HG02852 (cell line): Measurements from ENCODE around the gene FIGLA.
A peak's percentile ranks its signal among the peaks of the same experiment; 100 is the strongest.

Experiments
- ATAC-seq: cut with Tn5 transposase; IDR thresholded peaks from one replicate; pipeline ENCODE4 v1.9.1; 2021; ENCODE audit warnings: mild to moderate bottlenecking, moderate library complexity; ENCODE audit not compliant: unreplicated experiment

The FIGLA gene

DNA sequence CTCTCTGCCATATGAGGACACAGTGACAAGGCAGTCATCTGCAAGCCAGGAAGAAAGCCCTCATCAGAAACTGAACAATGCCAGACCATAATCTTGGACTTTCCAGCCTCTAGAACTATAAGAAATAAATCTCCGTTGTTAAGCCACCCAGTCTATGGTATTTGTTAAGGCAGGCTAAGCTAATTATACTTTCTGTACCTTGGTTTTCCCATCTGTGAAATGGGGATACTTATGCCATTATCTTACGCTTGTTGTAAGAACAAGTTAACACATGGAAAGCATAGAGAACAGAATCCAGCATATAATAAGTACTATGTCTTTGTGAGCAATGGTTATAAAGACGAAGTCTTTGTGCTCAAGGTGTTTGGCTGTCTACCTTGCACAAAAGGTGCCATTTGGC is 14.2 kb downstream of the FIGLA start:
- no peak for ATAC-seq

- no peak for ATAC-seq
Observed at GRCh38 chr2:70775141-70775540, 15.3 kb downstream of the FIGLA start.

DNA sequence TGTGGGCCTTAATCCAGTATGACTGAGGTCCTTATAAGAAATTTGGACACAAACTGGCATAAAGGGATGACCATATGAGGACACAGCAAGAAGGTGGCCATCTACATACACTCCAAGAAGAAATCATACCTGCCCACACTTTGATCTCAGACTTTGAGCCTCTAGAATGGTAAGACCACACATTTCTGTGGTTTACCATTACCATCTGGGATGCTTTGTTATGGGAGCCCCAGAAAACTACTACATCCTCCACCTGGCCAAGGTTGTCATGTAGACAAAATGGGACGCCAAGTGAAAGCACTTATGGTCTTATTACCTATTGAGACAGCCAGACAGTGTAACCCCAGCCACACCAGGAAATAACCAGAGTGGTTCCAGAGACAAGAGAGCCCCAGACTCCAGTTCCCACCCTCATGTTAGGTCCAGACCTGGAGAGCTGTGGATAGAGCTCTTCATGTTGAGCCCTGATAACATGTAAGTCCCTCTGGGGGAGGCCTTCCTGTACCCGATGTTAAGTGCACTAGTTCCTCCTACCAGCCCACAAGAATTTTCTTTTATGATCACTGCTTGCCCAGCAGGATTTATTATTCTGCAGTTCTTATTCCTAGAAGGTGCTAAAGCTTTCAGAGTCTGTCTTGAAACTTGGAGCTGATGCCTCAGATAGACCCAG is 17.8 kb downstream of the FIGLA start:
- ATAC-seq, result no peak

DNA sequence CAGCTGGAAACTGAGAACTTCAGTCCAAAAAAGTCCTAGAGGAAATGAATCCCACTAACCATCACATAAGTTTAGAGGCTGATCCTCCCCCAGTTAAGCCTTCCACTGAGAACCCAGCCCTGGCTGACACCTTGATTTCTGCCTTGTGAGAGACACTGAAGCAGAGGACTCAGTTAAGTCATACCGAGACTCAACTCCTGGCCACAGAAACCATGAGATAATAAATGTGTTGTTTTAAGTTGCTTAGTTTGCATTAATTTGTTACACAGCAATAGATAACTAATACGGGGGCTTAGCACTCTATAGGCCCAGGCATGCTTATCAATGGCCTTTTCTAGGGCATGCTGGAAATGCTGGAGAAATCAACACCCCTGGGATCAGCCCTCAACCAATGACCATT is 19.0 kb downstream of the FIGLA start:
- ATAC-seq, result peak; percentile 78

- ATAC-seq, result no peak
Observed at GRCh38 chr2:70769450-70769849, 21.0 kb downstream of the FIGLA start.

DNA sequence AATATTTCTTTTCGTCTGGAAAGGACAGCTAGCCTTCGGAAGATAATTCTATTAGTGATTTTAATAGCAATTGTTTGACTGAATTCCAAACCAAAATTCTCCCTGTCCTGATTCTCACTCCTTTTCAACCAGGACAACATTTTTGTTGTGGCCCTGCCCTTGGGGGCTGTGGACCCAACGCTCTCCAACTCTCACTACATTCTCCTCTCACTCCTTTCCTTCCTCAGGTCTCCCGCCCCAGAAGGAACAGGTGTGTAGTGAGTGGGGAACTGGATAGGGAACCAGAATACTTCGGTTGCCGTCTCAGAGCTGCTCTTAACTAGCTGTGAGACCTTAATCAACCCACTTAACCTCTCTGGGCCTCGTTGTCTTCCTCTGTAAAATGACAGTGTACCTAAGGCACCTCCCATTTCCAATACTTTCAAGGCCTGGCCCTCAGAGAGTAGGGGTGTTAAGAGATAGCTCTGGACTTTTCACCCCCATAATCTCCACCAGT is 21.8 kb downstream of the FIGLA start:
- no peak for ATAC-seq

GRCh38 chr2:70767699-70768589 is 22.5 kb downstream of the FIGLA start, which contains the start of gene ADD2:
TSS of gene ADD2 (minus strand) at chr2:70768200. CDS start at chr2:70706408, 61,792 bp downstream.
- ATAC-seq, result no peak

GRCh38 chr2:70767079-70767698 is 23.3 kb downstream of the FIGLA start:
- no peak for ATAC-seq

DNA sequence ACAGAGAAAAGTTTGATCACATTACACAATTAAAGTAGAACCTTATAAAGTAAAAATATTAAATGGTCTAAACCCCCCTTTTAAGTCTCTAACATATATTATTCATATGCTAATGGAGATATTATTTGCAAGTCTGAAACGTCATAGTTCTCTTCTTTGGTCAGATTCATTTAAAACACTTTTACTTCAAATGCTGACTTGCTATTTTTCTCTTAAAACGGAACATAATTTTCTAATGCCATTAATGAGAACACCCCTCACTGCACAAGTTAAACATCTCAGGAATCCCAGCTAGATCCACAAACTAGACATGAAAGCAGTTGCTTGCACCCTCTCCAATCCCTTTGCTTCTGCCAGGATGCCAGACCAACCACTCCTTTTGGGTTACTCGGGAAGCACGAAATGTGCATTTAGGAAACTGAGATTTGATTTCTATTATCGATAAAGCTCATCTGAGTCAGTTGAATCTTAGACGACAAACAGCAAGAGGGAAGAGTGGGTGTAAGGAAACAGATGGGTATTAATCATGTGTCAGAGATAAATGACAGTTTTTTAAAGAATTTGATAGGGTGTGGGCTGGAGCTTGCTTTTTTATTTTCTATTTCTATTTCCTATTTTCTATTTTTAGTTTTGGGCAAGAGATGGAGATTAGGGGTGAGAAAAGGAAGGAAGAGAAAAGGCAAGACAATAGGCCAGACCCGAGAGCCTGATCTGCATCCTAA is 23.9 kb downstream of the FIGLA start:
- ATAC-seq, result no peak

GRCh38 chr2:70765507-70765906 is 24.9 kb downstream of the FIGLA start:
- no peak for ATAC-seq

DNA sequence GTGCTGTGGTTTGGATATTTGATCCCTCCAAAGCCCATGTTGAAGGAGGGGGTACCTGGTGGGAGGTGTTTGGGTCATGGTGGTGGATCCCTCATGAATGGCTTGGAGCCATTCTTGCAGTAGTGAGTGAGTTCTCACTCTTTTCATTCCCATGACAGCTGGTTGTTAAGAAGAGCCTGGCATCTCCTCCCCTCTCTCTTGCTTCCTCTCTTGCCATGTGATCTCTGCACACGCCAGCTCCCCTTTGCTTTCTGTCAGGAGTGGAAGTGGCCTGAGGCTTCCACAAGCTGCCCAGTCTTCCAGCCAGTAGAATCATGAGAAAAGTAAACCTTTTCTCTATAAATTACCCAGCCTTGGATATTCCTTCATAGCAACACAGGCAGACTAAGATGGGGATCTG is 31.0 kb downstream of the FIGLA start:
- ATAC-seq, result no peak

- ATAC-seq, result no peak
Observed at GRCh38 chr2:70757966-70758365, 32.5 kb downstream of the FIGLA start.

DNA sequence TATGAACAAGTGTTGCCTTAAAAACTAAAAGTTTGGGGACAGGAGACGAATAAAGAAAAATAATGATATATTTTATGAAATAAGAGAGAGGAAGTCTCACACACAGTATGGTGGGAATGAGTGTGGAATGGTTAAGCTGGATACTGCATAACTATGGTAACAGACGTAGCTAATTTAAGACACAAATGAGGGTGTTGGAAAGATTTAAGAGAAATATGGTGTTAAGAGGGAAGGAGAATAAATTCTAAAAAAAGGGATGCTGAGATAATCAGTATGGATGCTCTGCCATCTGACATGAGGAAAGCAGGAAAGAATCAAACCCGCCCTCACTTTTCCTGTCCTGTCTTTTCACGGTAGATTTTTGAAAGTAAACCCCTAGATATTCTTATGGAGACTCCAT is 33.1 kb downstream of the FIGLA start:
- ATAC-seq, result no peak

- ATAC-seq, result no peak
Observed at GRCh38 chr2:70756128-70756527, 34.3 kb downstream of the FIGLA start.

- ATAC-seq, result no peak
Observed at GRCh38 chr2:70753902-70754301, 36.5 kb downstream of the FIGLA start.

- ATAC-seq, result no peak
Observed at GRCh38 chr2:70753031-70753430, 37.4 kb downstream of the FIGLA start.

GRCh38 chr2:70752396-70752795 is 38.0 kb downstream of the FIGLA start:
- no peak for ATAC-seq

- ATAC-seq, result no peak
Observed at GRCh38 chr2:70751881-70752280, 38.6 kb downstream of the FIGLA start.

DNA sequence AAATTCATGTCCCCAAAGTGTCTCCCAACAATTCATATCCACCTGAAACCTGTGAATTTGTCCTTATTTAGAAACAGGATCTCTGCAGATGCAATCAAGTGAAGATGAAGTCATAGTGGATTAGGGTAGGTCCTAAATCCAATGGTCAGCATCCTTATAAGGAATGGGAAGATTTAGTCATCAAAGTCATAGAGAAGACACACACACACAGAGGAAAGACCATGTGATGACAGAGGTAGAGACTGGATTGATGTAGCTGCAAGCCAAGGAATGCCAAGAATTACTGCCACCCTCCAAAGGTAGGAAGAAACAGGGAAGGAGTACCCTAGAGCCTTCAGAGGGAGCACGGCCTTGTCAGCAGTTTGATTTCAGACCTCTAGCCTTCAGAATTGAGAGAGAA is 40.1 kb downstream of the FIGLA start:
- ATAC-seq, result no peak

GRCh38 chr2:70748002-70748784 is 42.2 kb downstream of the FIGLA start:
- no peak for ATAC-seq
